ENCODE data around the gene NCOA3. TPM values are rescaled to one million over a fixed set of nuclear protein-coding genes. Genes with fewer than 3 reads are reported as not detected.

Gene NCOA3
- total and polyA plus RNA-seq, 2 experiments from 2014 or later = 6.7 to 25.8 TPM

GRCh38 chr20:47490795-47491194 is 10.9 kb upstream of the NCOA3 start:
- Mint-ChIP-seq H3K4me1 (peaks cover 18% of the 10 kb centered on the region), H3K27me3 (ENCODE audit: insufficient read depth, low read depth, poor library complexity) (peaks cover 3% of the 10 kb centered on the region), H3K27ac (no peak overlapping the region), H3K4me3 (no peak overlapping the region), H3K9me3 (no peaks in the 10 kb centered on the region), H3K36me3 (ENCODE audit: low read depth) (no peaks in the 10 kb centered on the region)
- no peak for ATAC-seq
- H2AFZ ChIP-seq = peak overlapping the region; percentile 59; the same call in 1 of the 2 replicates
- no peaks in the 10 kb centered on the region for H3K9me2 ChIP-seq (ENCODE audit: insufficient read depth)
- no peaks in the 10 kb centered on the region for H4K20me1 ChIP-seq (replicated peaks; ENCODE audit: insufficient read depth)
- H3K4me3 ChIP-seq = no peak overlapping the region
- H3K36me3 ChIP-seq (ENCODE audit: insufficient read depth) = no peaks in the 10 kb centered on the region
- no peaks in the 10 kb centered on the region for H3K27me3 ChIP-seq (ENCODE audit: insufficient read depth)
- DNase-seq (ENCODE audit: low spot score) = no peak
- no peaks in the 10 kb centered on the region for H3K79me2 ChIP-seq (replicated peaks; ENCODE audit: insufficient read depth)
- peaks cover 18% of the 10 kb centered on the region for H3K4me1 ChIP-seq (ENCODE audit: insufficient read depth)
- no peak overlapping the region for H3K4me2 ChIP-seq
- no peak overlapping the region for H3K27ac ChIP-seq (ENCODE audit: low read depth)
- no peaks in the 10 kb centered on the region for H3F3A ChIP-seq (replicated peaks; ENCODE audit: low read depth)
- TF ChIP-seq EZH2phosphoT487 (IDR thresholded peaks at IDR 0.05; ENCODE audit: unreplicated experiment) (no peak), ZNF114 (CRISPR knock-in tag; IDR thresholded peaks at IDR 0.05) (no peak), ETS1 (IDR thresholded peaks at IDR 0.05) (no peak), JUNB (IDR thresholded peaks at IDR 0.05; ENCODE audit: unreplicated experiment) (no peak), ZNF331 (CRISPR knock-in tag; IDR thresholded peaks at IDR 0.05; ENCODE audit: low read depth) (no peak), ZNF462 (CRISPR knock-in tag; IDR thresholded peaks at IDR 0.05) (no peak), STAT1 (IDR thresholded peaks at IDR 0.05; ENCODE audit: unreplicated experiment) (no peak), CREB1 (CRISPR knock-in tag; IDR thresholded peaks at IDR 0.05; ENCODE audit: low read depth) (no peak)

Data from GM23338 (cell line).